ENCODE results near the gene SUSD4. TPM values are rescaled to one million over a fixed set of nuclear protein-coding genes. Genes with fewer than 3 reads are reported as not detected.

The SUSD4 gene
- total RNA-seq, 1 donor from 2014 or later, result 3.5 TPM

DNA sequence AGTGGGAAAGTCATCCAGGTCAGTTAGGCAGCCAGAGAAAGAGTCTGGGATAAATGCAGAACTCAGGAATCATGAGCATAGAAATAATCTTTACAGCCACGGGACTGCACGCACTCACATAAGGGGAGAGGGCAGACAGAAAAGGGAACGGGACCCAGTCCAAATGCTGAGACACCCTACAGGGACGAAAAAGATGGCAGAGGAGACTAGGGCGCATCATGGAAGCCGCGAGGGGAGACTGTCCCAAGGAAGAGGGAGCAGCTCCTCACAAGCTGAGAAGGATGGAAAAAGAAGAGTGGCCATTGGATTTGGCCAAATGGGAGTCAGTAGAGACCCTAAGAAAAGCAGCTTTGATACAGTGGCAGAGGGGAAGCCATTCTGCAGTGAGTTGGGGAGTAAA is 118.0 kb downstream of the SUSD4 start:
- TF ChIP-seq, protein P1, sequence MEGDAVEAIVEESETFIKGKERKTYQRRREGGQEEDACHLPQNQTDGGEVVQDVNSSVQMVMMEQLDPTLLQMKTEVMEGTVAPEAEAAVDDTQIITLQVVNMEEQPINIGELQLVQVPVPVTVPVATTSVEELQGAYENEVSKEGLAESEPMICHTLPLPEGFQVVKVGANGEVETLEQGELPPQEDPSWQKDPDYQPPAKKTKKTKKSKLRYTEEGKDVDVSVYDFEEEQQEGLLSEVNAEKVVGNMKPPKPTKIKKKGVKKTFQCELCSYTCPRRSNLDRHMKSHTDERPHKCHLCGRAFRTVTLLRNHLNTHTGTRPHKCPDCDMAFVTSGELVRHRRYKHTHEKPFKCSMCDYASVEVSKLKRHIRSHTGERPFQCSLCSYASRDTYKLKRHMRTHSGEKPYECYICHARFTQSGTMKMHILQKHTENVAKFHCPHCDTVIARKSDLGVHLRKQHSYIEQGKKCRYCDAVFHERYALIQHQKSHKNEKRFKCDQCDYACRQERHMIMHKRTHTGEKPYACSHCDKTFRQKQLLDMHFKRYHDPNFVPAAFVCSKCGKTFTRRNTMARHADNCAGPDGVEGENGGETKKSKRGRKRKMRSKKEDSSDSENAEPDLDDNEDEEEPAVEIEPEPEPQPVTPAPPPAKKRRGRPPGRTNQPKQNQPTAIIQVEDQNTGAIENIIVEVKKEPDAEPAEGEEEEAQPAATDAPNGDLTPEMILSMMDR (IDR thresholded peaks at IDR 0.05), result no peak
- TF ChIP-seq EZH2 (IDR thresholded peaks at IDR 0.05), result no peak
- no peak for TF ChIP-seq EZH2phosphoT487 (IDR thresholded peaks at IDR 0.05)
- Histone ChIP-seq H3F3A (ENCODE audit: low read depth) (no peaks in the 10 kb centered on the region), H4K20me1 (ENCODE audit: low read depth) (no peaks in the 10 kb centered on the region), H3K36me3 (no peaks in the 10 kb centered on the region), H3K4me1 (peaks cover 14% of the 10 kb centered on the region), H3K9ac (no peak overlapping the region), H3K4me2 (no peak overlapping the region), H3K79me2 (ENCODE audit: low read depth) (no peaks in the 10 kb centered on the region), H3K4me3 (no peak overlapping the region), H3K27me3 (no peaks in the 10 kb centered on the region), H2AFZ (replicated peaks) (no peak overlapping the region), H3K27ac (no peak overlapping the region), H3K9me3 (ENCODE audit: low read depth) (no peaks in the 10 kb centered on the region)
- Mint-ChIP-seq H3K4me3 (no peak overlapping the region), H3K4me1 (peaks cover 2% of the 10 kb centered on the region), H3K27ac (no peak overlapping the region), H3K9me3 (no peaks in the 10 kb centered on the region), H3K36me3 (no peaks in the 10 kb centered on the region), H3K27me3 (ENCODE audit: insufficient read depth, low read depth) (peaks cover 5% of the 10 kb centered on the region)
- DNase-seq (ENCODE audit: low spot score), result no peak

DNA sequence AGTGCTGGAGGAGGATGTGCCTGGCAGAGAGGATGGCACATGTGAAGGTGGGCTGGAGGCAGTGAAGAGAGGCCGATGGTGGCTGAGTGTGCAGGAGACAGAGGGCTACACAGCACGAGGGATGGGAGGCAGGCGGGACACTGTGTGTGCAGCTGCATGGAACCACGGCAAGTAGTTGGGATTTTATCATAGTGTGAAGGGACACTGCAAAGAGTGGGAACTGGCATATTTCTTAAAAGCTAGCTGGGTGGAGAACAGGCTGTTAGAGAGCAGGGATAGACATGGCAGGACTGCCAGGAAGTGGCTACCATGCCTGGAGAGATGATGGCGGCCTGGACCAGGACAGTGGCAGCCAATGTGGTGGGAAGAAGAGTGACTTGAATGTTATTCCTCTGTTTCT is 118.6 kb downstream of the SUSD4 start:
- Mint-ChIP-seq H3K36me3 (no peaks in the 10 kb centered on the region), H3K4me1 (peaks cover 2% of the 10 kb centered on the region), H3K9me3 (no peaks in the 10 kb centered on the region), H3K27me3 (ENCODE audit: insufficient read depth, low read depth) (peaks cover 5% of the 10 kb centered on the region), H3K27ac (no peak overlapping the region), H3K4me3 (no peak overlapping the region)
- Histone ChIP-seq H3K4me3 (no peak overlapping the region), H3K9me3 (ENCODE audit: low read depth) (no peaks in the 10 kb centered on the region), H3K4me1 (peaks cover 14% of the 10 kb centered on the region), H3K4me2 (no peak overlapping the region), H3K79me2 (ENCODE audit: low read depth) (no peaks in the 10 kb centered on the region), H3K27ac (no peak overlapping the region), H2AFZ (replicated peaks) (no peak overlapping the region), H4K20me1 (ENCODE audit: low read depth) (no peaks in the 10 kb centered on the region), H3K9ac (no peak overlapping the region), H3K27me3 (no peaks in the 10 kb centered on the region), H3F3A (ENCODE audit: low read depth) (no peaks in the 10 kb centered on the region), H3K36me3 (no peaks in the 10 kb centered on the region)
- TF ChIP-seq, protein P1 (IDR thresholded peaks at IDR 0.05), result no peak
- TF ChIP-seq EZH2 (IDR thresholded peaks at IDR 0.05) (no peak), EZH2phosphoT487 (IDR thresholded peaks at IDR 0.05) (no peak)
- no peak for DNase-seq (ENCODE audit: low spot score)

DNA sequence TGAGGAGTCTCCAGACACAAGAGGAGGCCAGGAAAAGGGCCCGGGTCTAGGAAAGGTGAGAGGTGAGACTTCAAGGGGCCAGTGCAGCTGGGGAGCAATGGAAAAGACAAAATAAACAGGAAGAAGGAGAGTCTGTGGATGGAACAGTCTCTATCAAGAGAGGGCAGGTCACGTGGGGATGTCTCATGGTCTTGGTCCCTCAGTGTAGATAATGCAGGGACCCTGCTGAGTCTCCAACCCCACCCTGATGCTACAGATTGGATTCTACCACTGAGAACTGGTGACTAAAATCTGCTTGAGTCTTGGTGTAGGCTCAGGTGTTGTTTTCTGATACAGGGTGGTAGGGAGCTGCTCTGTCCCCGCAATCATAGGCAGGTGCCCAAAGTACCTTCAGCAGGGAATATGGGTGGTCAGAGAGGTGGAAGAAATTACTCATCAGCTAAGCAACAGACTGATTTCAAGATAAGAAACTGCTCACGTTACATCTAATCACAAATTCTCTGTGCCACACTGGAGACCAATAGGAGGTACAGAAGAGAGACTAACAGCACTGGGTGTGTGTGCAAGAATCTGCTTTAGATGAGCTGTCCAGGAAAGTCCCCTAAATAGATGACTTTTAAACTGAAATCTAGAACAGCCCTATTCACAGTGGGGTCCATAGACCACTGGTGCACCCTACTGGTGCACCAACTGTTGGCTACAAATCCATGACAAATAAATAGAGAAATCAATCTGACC is 119.4 kb downstream of the SUSD4 start:
- peaks cover 5% of the 10 kb centered on the region for H3K27me3 Mint-ChIP-seq (ENCODE audit: insufficient read depth, low read depth)

More for the DNA sequence above, 119.4 kb downstream of the SUSD4 start:
- no peaks in the 10 kb centered on the region for H3K36me3 ChIP-seq
- no peaks in the 10 kb centered on the region for H3K27me3 ChIP-seq
- H3K9me3 ChIP-seq (ENCODE audit: low read depth), result no peaks in the 10 kb centered on the region
- no peaks in the 10 kb centered on the region for H4K20me1 ChIP-seq (ENCODE audit: low read depth)
- Mint-ChIP-seq H3K4me1 (peaks cover 2% of the 10 kb centered on the region), H3K36me3 (no peaks in the 10 kb centered on the region), H3K27ac (no peak overlapping the region), H3K9me3 (peaks cover 2% of the 10 kb centered on the region), H3K4me3 (no peak overlapping the region)
- peaks cover 14% of the 10 kb centered on the region for H3K4me1 ChIP-seq
- no peak overlapping the region for H3K4me3 ChIP-seq
- no peak overlapping the region for H2AFZ ChIP-seq (replicated peaks)
- no peaks in the 10 kb centered on the region for H3K79me2 ChIP-seq (ENCODE audit: low read depth)
- no peak overlapping the region for H3K4me2 ChIP-seq
- no peak overlapping the region for H3K9ac ChIP-seq
- no peak for DNase-seq (ENCODE audit: low spot score)
- H3K27ac ChIP-seq, result no peak overlapping the region
- no peak for TF ChIP-seq EZH2 (IDR thresholded peaks at IDR 0.05)
- TF ChIP-seq, protein P1 (IDR thresholded peaks at IDR 0.05), result no peak
- no peak for TF ChIP-seq EZH2phosphoT487 (IDR thresholded peaks at IDR 0.05)
- H3F3A ChIP-seq (ENCODE audit: low read depth), result no peaks in the 10 kb centered on the region
